Kidney (tissue), 14 donors: ENCODE measurements around the gene CACNA1S. TPM values are rescaled to one million over a fixed set of nuclear protein-coding genes. Genes with fewer than 3 reads are reported as not detected.
A peak's percentile ranks its signal among the peaks of the same experiment; 100 is the strongest.

Source experiments
- DNase-seq, 5 donors: peaks; one replicate each; pipeline ENCODE4 v3.0.0-alpha.2; 2013 to 2020
- FAIRE-seq: peaks from 2 replicates; lab custom pipeline; 2012; peaks lifted over from hg19 to GRCh38; lab: Jason Lieb, UNC
- H3K27ac ChIP-seq, 2 donors: one replicate each; pipeline ENCODE4 v1.7.0; 2013; ENCODE audit warnings: low read depth in 2 of 2, low read length in 2 of 2, inconsistent platforms in 1 of 2
- H3K27me3 ChIP-seq: one replicate; pipeline ENCODE4 v1.7.1; 2013; ENCODE audit warnings: low read length, inconsistent platforms; ENCODE audit not compliant: control insufficient read depth, insufficient read depth
- H3K36me3 ChIP-seq, 3 donors: one replicate each; pipeline versions ENCODE4 v1.7.0 to v1.7.1; 2013; ENCODE audit warnings: low read length in 3 of 3, control low read depth in 1 of 3, inconsistent platforms in 1 of 3; ENCODE audit not compliant: insufficient read depth in 3 of 3, control insufficient read depth in 2 of 3
- H3K4me1 ChIP-seq, 3 donors: one replicate each; pipeline versions ENCODE4 v1.7.0 to v1.7.1; 2013; ENCODE audit warnings: low read length in 3 of 3, inconsistent platforms in 1 of 3, low read depth in 1 of 3; ENCODE audit not compliant: control insufficient read depth in 2 of 3, insufficient read depth in 2 of 3
- H3K4me3 ChIP-seq, 3 donors: one replicate each; pipeline versions ENCODE4 v1.7.0 to v1.8.1; 2013; ENCODE audit warnings: low read length in 3 of 3, control low read depth in 1 of 3, inconsistent platforms in 1 of 3
- H3K9ac ChIP-seq, 3 donors: one replicate each; pipeline versions ENCODE4 v1.7.0 to v1.7.1; 2013; ENCODE audit warnings: low read length in 3 of 3, control low read depth in 1 of 3, inconsistent platforms in 1 of 3
- H3K9me3 ChIP-seq, 3 donors: one replicate each; pipeline versions ENCODE4 v1.7.0 to v1.7.1; 2013; ENCODE audit warnings: low read length in 3 of 3, control low read depth in 1 of 3, inconsistent platforms in 1 of 3; ENCODE audit not compliant: control insufficient read depth in 2 of 3, insufficient read depth in 1 of 3
- intact Hi-C: fragments of 100-400 bp; cut with DNase I; formaldehyde crosslinking; loops from one replicate; pipeline ENCODE4 v1.11.1; 2022
- polyA plus RNA-seq: library from polyadenylated mRNA; stranded (reverse); fragments of 350-450 nt; fragmentation: Illumina TruSeq; extraction: RNeasy Lipid Tissue Mini Kit (QIAGEN cat#74804); gene quantifications from one replicate; pipeline ENCODE4 v1.2.3, GENCODE V29; 2014; ENCODE audit warnings: low read depth, low replicate concordance; ENCODE audit not compliant: insufficient read depth
- total RNA-seq: library from RNA; stranded (reverse); fragmentation: NEBNext Ultra II Directional; extraction: Animal tissue kit (Norgen Biotek cat#: 25700); gene quantifications from one replicate; pipeline ENCODE4 v1.2.1, GENCODE V29; 2021
- TF ChIP-seq, protein P1 (sequence below): IDR thresholded peaks from 3 replicates; pipeline ENCODE4 v1.5.1; 2012; ENCODE audit warnings: mild to moderate bottlenecking, moderate library complexity, borderline replicate concordance; ENCODE audit not compliant: insufficient read depth; ENCODE audit errors: extremely low read depth
- donor health status: control.
- donor health status: control.
- donor health status: control.
- donor health status: control.
- donor health status: control.
- donor health status: DM: yes; HTN: yes; CAD: no.
- donor health status: Normal renal cell carcinoma (clear cell type).

The CACNA1S gene
- total and polyA plus RNA-seq, 2 donors from 2014 or later = 0.41 TPM; not detected in 1

DNA sequence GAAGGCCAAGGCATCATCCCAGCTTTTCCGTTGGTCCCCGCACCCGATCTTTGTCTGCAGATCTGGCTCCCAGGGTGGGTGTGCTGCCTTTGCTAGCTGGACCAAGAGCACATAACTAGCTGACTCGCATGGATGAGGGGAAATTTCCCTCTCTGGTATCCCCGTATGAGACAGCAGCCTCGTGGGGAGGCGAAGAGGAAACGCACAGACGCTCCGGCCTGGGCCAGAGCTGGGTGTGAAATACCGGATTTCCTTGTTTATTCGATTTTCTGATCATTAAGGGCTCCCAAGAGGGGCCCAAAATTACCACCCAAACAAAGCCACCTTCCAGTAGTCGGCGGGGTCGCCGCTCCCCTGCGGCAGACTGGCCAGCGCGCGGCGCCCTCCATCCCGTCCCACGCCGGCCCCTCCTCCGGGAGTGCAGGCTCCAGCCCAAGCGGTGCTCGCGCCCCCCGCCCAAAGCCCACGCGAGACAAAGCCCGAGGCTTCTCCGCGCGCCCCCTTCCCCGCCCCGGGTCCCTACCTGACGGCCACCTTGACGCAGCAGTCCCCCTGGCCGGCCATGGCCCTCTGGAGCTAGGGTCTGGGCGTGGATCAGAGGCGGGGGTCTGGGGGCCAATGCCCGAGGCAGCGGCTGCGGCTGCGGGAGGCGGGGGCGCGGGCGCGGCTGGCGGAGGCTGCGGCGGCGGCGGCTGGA, 89.3 kb downstream of the CACNA1S start:
- H3K4me3 ChIP-seq = peak overlapping the region in 1 of 3 donors; percentile 19
- TF ChIP-seq, protein P1, sequence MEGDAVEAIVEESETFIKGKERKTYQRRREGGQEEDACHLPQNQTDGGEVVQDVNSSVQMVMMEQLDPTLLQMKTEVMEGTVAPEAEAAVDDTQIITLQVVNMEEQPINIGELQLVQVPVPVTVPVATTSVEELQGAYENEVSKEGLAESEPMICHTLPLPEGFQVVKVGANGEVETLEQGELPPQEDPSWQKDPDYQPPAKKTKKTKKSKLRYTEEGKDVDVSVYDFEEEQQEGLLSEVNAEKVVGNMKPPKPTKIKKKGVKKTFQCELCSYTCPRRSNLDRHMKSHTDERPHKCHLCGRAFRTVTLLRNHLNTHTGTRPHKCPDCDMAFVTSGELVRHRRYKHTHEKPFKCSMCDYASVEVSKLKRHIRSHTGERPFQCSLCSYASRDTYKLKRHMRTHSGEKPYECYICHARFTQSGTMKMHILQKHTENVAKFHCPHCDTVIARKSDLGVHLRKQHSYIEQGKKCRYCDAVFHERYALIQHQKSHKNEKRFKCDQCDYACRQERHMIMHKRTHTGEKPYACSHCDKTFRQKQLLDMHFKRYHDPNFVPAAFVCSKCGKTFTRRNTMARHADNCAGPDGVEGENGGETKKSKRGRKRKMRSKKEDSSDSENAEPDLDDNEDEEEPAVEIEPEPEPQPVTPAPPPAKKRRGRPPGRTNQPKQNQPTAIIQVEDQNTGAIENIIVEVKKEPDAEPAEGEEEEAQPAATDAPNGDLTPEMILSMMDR = no peak
- H3K4me1 ChIP-seq = peaks cover 0 to 13% (median 7%) of the 10 kb centered on the region in 3 donors
- FAIRE-seq = no peak
- H3K27me3 ChIP-seq = no peaks in the 10 kb centered on the region
- H3K9ac ChIP-seq = no peak overlapping the region
- intact Hi-C loops = no loop called here
- H3K9me3 ChIP-seq = no peaks in the 10 kb centered on the region
- no peak overlapping the region for H3K27ac ChIP-seq
- no peaks in the 10 kb centered on the region for H3K36me3 ChIP-seq
- peak in 4 of 5 donors; percentile 36 to 80 (median 64) for DNase-seq

DNA sequence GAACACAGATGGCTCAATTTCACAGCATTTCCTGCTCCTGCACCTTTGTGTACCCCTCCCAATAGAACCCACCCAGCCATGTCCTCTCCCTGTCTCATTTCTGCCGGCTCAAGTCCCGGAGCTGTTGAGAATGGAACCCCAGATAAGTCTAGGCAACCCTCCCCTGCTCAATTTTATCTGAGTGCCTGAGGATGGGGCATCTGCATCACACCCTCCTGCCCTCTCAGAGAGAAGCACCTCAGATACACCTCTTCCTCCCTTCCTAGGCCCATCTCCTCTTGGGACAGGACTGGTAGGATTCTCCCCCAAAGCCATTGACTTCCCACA, 89.8 kb downstream of the CACNA1S start:
- DNase-seq (peak in 2 of 5 donors; percentile 13 to 38), FAIRE-seq (no peak)
- Histone ChIP-seq H3K4me3 (peak overlapping the region in 1 of 3 donors; percentile 19), H3K27me3 (no peaks in the 10 kb centered on the region), H3K4me1 (peaks cover 0 to 13% (median 7%) of the 10 kb centered on the region in 3 donors), H3K36me3 (no peaks in the 10 kb centered on the region), H3K9me3 (no peaks in the 10 kb centered on the region), H3K9ac (no peak overlapping the region), H3K27ac (no peak overlapping the region)
- TF ChIP-seq, protein P1 = no peak
- intact Hi-C loops = no loop called here

DNA sequence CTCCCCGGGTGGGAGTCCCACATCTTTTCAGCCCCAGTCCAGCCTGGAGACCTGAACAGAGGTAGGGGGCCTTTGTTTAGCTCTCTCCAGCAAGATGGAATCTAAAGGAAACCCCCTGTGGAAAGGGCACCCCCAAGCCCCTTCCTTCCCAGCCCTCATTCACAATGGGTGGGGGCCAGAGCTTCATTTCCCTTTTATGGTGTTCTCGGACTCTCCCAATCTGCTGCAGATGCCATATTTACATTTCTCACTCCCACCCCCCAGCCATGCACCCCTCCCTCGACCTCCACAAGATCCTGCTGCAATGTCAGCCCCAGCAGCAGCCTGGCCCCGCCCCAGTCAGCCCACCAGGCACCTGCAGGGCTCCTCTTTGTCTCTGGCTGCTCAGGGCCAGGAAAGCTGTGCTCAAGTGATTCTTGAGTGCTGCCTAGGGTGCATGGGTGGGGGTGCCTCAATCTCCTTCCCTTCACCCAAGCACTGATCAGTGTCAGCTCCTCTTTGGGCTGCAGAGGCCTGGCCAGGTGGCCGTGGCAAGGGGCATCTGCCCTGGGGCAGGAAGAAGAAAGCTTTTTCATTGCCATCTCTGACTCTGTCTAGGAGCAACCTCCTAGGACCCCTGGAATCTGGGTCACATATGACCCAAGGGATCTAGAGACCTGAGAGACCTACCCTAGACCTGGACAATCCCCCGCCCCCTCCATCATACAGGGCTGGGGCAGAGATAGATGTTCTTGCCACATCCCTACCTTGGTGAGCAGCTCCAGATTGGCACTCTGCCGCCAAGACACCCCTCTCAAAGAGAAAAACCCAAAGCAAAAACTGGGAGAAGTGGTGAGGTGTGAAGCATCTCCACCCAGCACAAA, 90.4 kb downstream of the CACNA1S start:
- Histone ChIP-seq H3K9me3 (no peaks in the 10 kb centered on the region), H3K36me3 (no peaks in the 10 kb centered on the region), H3K27me3 (no peaks in the 10 kb centered on the region), H3K9ac (no peak overlapping the region), H3K27ac (no peak overlapping the region), H3K4me3 (no peak overlapping the region), H3K4me1 (peaks cover 0 to 16% (median 7%) of the 10 kb centered on the region in 3 donors)
- FAIRE-seq (no peak), DNase-seq (peak in 1 of 5 donors; percentile 51)
- intact Hi-C loops = no loop called here
- TF ChIP-seq, protein P1 = no peak
